Measurements from ENCODE around the gene PARD3. TPM values are rescaled to one million over a fixed set of nuclear protein-coding genes. Genes with fewer than 3 reads are reported as not detected.

Gene PARD3
- total RNA-seq, 1 experiment from 2014 or later: 46.3 TPM

GRCh38 chr10:34198953-34199352 lies 616.1 kb downstream of the PARD3 start:
- Histone ChIP-seq H3K27ac (ENCODE audit: low read depth, low read length) (no peak overlapping the region), H3K4me2 (ENCODE audit: low read length) (no peak overlapping the region), H3K4me1 (ENCODE audit: control insufficient read depth in 1 of 2, insufficient read depth in 2 of 2, low read length in 2 of 2) (no peaks in the 10 kb centered on the region), H3K9me3 (ENCODE audit: control insufficient read depth in 1 of 2, insufficient read depth in 1 of 2, low read depth in 1 of 2, low read length in 2 of 2) (no peaks in the 10 kb centered on the region), H3K9me2 (ENCODE audit: insufficient read depth) (no peaks in the 10 kb centered on the region), H4K20me1 (ENCODE audit: insufficient read depth) (no peaks in the 10 kb centered on the region), H3K79me2 (ENCODE audit: insufficient read depth, low read length) (no peaks in the 10 kb centered on the region), H3K27me3 (ENCODE audit: insufficient read depth, low read length) (no peaks in the 10 kb centered on the region), H2AFZ (ENCODE audit: low read depth, low read length, poor library complexity, severe bottlenecking) (no peak overlapping the region), H3K36me3 (ENCODE audit: control insufficient read depth in 1 of 2, insufficient read depth in 2 of 2, low read length in 2 of 2) (no peaks in the 10 kb centered on the region), H3K9ac (ENCODE audit: low read length) (no peak overlapping the region), H3K4me3 (replicated peaks in 1 of 2; ENCODE audit: low read depth in 1 of 2, low read length in 2 of 2) (no peak overlapping the region)
- no TSS peak for BruUV-seq (replicated peaks)
- no peak for TF ChIP-seq FOSL1 (IDR thresholded peaks at IDR 0.05; ENCODE audit: low read depth)
- no peak for TF ChIP-seq ZBTB33 (IDR thresholded peaks at IDR 0.05; ENCODE audit: extremely low read depth, insufficient replicate concordance, low read length)
- TF ChIP-seq POLR2AphosphoS5 (IDR thresholded peaks at IDR 0.05; ENCODE audit: low read depth, low read length): no peak
- no peak for TF ChIP-seq POLR2A (IDR thresholded peaks at IDR 0.05; ENCODE audit: borderline replicate concordance, extremely low read depth, insufficient read depth, insufficient read length)
- TF ChIP-seq SIN3A (IDR thresholded peaks at IDR 0.05; ENCODE audit: low read depth): no peak
- no peak for TF ChIP-seq EZH2 (IDR thresholded peaks at IDR 0.05)
- TF ChIP-seq JUND (IDR thresholded peaks at IDR 0.05): no peak
- TF ChIP-seq SRF (IDR thresholded peaks at IDR 0.05; ENCODE audit: low read depth): no peak
- TF ChIP-seq YY1 (IDR thresholded peaks at IDR 0.05; ENCODE audit: extremely low read depth, insufficient replicate concordance, low read depth, low read length): no peak
- TF ChIP-seq TCF7L2 (IDR thresholded peaks at IDR 0.05; ENCODE audit: borderline replicate concordance, extremely low read depth, insufficient read depth, insufficient read length): no peak
- no peak for TF ChIP-seq CBX3 (IDR thresholded peaks at IDR 0.05; ENCODE audit: low read depth)
- TF ChIP-seq EZH2phosphoT487 (IDR thresholded peaks at IDR 0.05; ENCODE audit: borderline replicate concordance): no peak
- TF ChIP-seq ELF1 (IDR thresholded peaks at IDR 0.05; ENCODE audit: borderline replicate concordance, low read depth): no peak
- ChIA-PET RAD21 (ENCODE audit: low non-redundant PET in 1 of 2, low total read pairs in 2 of 2, uncharacterized antibody in 2 of 2, unreplicated experiment in 2 of 2) (no interaction called here), POLR2A (no interaction called here), CTCF (no interaction called here)
- intact Hi-C loops (cut with micrococcal nuclease): no loop called here
- no peak for ATAC-seq
- DNase-seq (ENCODE audit: low read depth, low spot score): no peak

Data from HCT116 (cell line).